CD4-positive, alpha-beta memory T cell (primary cell): ENCODE measurements around the gene AIG1. TPM values are rescaled to one million over a fixed set of nuclear protein-coding genes. Genes with fewer than 3 reads are reported as not detected.

Source experiments
- CTCF ChIA-PET: fragments of 350-600 bp; sonication (Branson Sonifier 250); formaldehyde crosslinking; loops from one replicate; lab custom pipeline; 2021; ENCODE audit warnings: inconsistent platforms; ENCODE audit not compliant: partially characterized antibody; lab: Charles Lee
- POLR2A ChIA-PET: fragments of 350-600 bp; sonication (Branson Sonifier 250); formaldehyde crosslinking; loops from one replicate; lab custom pipeline; 2021; ENCODE audit not compliant: partially characterized antibody; lab: Charles Lee
- DNase-seq, 5 donors: peaks; one replicate each; pipeline versions ENCODE4 v3.0.0 to v3.0.0-alpha.2; 2020 to 2022; ENCODE audit warnings: mixed read lengths in 1 of 5
- H3K27ac ChIP-seq: one replicate; pipeline ENCODE4 v1.7.0; 2013; ENCODE audit warnings: low read depth, low read length
- H3K27me3 ChIP-seq: 2 replicates; pipeline ENCODE4 v1.7.0; 2013; ENCODE audit warnings: mild to moderate bottlenecking, low read length, moderate library complexity; ENCODE audit not compliant: insufficient read depth
- H3K36me3 ChIP-seq: 2 replicates; pipeline ENCODE4 v1.7.0; 2013; ENCODE audit warnings: mild to moderate bottlenecking, low read length, moderate library complexity; ENCODE audit not compliant: insufficient read depth
- H3K4me1 ChIP-seq: 2 replicates; pipeline ENCODE4 v1.7.0; 2013; ENCODE audit warnings: mild to moderate bottlenecking, low read length, moderate library complexity; ENCODE audit not compliant: insufficient read depth
- H3K4me3 ChIP-seq, 2 donors: one replicate each; pipeline ENCODE4 v1.7.0; 2013; ENCODE audit warnings: low read length in 2 of 2, mild to moderate bottlenecking in 1 of 2
- H3K9me3 ChIP-seq, 2 donors: one replicate each; pipeline ENCODE4 v1.7.0; 2013; ENCODE audit warnings: low read length in 2 of 2, control low read depth in 1 of 2; ENCODE audit not compliant: control insufficient read depth in 1 of 2
- H3K27ac Mint-ChIP-seq, 7 donors: one replicate each; pipeline ENCODE4 v1.8.0; 2020 to 2021; ENCODE audit warnings: mixed read lengths in 7 of 7, mild to moderate bottlenecking in 6 of 7, inconsistent platforms in 3 of 7, moderate library complexity in 3 of 7
- H3K27me3 Mint-ChIP-seq, 2 donors: one replicate each; pipeline ENCODE4 v1.8.0; 2020 to 2021; ENCODE audit warnings: mixed read lengths in 2 of 2
- H3K36me3 Mint-ChIP-seq, 2 donors: one replicate each; pipeline ENCODE4 v1.8.0; 2020 to 2021; ENCODE audit warnings: mixed read lengths in 2 of 2, inconsistent platforms in 1 of 2, mild to moderate bottlenecking in 1 of 2
- H3K4me1 Mint-ChIP-seq, 4 donors: one replicate each; pipeline ENCODE4 v1.8.0; 2020 to 2021; ENCODE audit warnings: mixed read lengths in 4 of 4, mild to moderate bottlenecking in 1 of 4
- H3K4me3 Mint-ChIP-seq, 8 donors: one replicate each; pipeline ENCODE4 v1.8.0; 2020 to 2021; ENCODE audit warnings: mixed read lengths in 8 of 8, mild to moderate bottlenecking in 7 of 8, moderate library complexity in 6 of 8, inconsistent platforms in 3 of 8
- H3K9me3 Mint-ChIP-seq, 8 donors: one replicate each; pipeline ENCODE4 v1.8.0; 2020 to 2021; ENCODE audit warnings: mixed read lengths in 8 of 8, mild to moderate bottlenecking in 5 of 8, inconsistent platforms in 3 of 8, moderate library complexity in 1 of 8
- intact Hi-C: fragments of 100-400 bp; cut with micrococcal nuclease; formaldehyde crosslinking; loops from one replicate; pipeline ENCODE4 v1.15.1; 2023
- polyA plus RNA-seq, 2 donors: library from polyadenylated mRNA; unstranded; fragments of 300-500 nt; fragmentation: Illumina TruSeq; gene quantifications; one replicate each; pipeline ENCODE4 v1.2.3, GENCODE V29; 2021
- total RNA-seq, 2 experiments: library from RNA; stranded (reverse); gene quantifications; one replicate each; pipeline ENCODE4 v1.2.3, GENCODE V29; 2021

Gene AIG1
- total and polyA plus RNA-seq, 4 experiments from 2014 or later, result 9.6 to 21.5 (median 15.3) TPM

- H3K4me3 Mint-ChIP-seq, result no peak overlapping the region
- Histone ChIP-seq H3K27me3 (no peaks in the 10 kb centered on the region), H3K9me3 (no peaks in the 10 kb centered on the region), H3K27ac (no peak overlapping the region), H3K4me1 (no peaks in the 10 kb centered on the region), H3K4me3 (no peak overlapping the region), H3K36me3 (no peaks in the 10 kb centered on the region)
- ChIA-PET CTCF (no interaction called here), POLR2A (no interaction called here)
- no peaks in the 10 kb centered on the region for H3K4me1 Mint-ChIP-seq
- H3K27ac Mint-ChIP-seq, result no peak overlapping the region
- DNase-seq, result no peak
- H3K27me3 Mint-ChIP-seq, result no peaks in the 10 kb centered on the region
- peaks cover 0 to 1% (median 0%) of the 10 kb centered on the region in 8 donors for H3K9me3 Mint-ChIP-seq
- intact Hi-C loops, result no loop called here
- peaks cover 0 to 13% of the 10 kb centered on the region in 2 donors for H3K36me3 Mint-ChIP-seq
Measured at GRCh38 chr6:143158113-143158581, 97.5 kb downstream of the AIG1 start.

GRCh38 chr6:143159001-143159400 is 98.3 kb downstream of the AIG1 start:
- ChIA-PET POLR2A (no interaction called here), CTCF (no interaction called here)
- Histone ChIP-seq H3K27ac (no peak overlapping the region), H3K27me3 (no peaks in the 10 kb centered on the region), H3K4me1 (no peaks in the 10 kb centered on the region), H3K36me3 (no peaks in the 10 kb centered on the region), H3K9me3 (no peaks in the 10 kb centered on the region), H3K4me3 (no peak overlapping the region)
- Mint-ChIP-seq H3K4me3 (no peak overlapping the region), H3K9me3 (peaks cover 0 to 1% (median 0%) of the 10 kb centered on the region in 8 donors), H3K36me3 (peaks cover 0 to 13% of the 10 kb centered on the region in 2 donors), H3K4me1 (no peaks in the 10 kb centered on the region), H3K27ac (no peak overlapping the region), H3K27me3 (no peaks in the 10 kb centered on the region)
- no peak for DNase-seq
- intact Hi-C loops, result no loop called here

- peaks cover 0 to 1% (median 0%) of the 10 kb centered on the region in 8 donors for H3K9me3 Mint-ChIP-seq
- no peak for DNase-seq
- no peak overlapping the region for H3K27ac Mint-ChIP-seq
- ChIA-PET POLR2A (no interaction called here), CTCF (no interaction called here)
- intact Hi-C loops, result no loop called here
- H3K4me1 Mint-ChIP-seq, result no peaks in the 10 kb centered on the region
- no peaks in the 10 kb centered on the region for H3K36me3 ChIP-seq
- H3K4me1 ChIP-seq, result no peaks in the 10 kb centered on the region
- H3K4me3 ChIP-seq, result no peak overlapping the region
- H3K27me3 Mint-ChIP-seq, result no peaks in the 10 kb centered on the region
- H3K27me3 ChIP-seq, result no peaks in the 10 kb centered on the region
- no peak overlapping the region for H3K27ac ChIP-seq
- no peaks in the 10 kb centered on the region for H3K9me3 ChIP-seq
- H3K36me3 Mint-ChIP-seq, result peaks cover 1 to 13% of the 10 kb centered on the region in 2 donors
- H3K4me3 Mint-ChIP-seq, result no peak overlapping the region
Measured at GRCh38 chr6:143160015-143160414, 99.3 kb downstream of the AIG1 start.

DNA sequence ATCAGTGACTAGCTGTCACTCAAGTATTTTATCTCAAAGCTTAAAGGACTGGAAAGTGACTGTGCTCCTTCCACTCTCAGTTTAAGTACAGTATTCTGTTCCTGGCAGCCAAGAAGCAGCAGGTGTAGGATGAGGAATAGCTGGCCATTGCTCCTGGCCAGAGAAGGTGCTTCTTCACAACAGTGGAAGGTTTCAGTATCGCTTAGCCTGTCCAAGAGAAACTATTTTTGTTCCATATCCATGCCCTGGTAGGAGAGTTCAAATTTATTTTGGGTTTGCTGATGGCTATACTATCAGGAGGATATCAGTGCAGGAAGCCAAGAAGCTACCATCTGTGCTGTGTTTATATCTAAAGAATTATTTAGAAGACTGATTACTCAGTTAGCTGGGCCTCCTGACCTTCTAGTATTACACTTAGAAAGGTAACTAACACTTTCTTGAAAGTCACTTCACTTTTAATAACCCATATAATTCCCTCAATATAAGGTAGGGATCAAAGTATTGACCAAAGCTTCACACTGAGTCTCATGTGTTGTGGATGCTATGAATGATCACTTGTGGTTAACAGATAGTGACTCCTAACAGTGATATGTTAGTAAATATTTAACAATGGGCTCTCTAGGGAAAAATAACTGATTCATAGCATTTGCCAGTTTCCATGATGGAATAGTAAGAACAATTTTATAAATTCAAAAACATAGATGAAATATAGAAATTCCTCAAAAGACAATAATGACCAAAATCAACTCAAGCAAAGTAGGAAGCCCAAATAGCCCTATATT is 99.9 kb downstream of the AIG1 start:
- CTCF ChIA-PET, result no interaction called here

DNA sequence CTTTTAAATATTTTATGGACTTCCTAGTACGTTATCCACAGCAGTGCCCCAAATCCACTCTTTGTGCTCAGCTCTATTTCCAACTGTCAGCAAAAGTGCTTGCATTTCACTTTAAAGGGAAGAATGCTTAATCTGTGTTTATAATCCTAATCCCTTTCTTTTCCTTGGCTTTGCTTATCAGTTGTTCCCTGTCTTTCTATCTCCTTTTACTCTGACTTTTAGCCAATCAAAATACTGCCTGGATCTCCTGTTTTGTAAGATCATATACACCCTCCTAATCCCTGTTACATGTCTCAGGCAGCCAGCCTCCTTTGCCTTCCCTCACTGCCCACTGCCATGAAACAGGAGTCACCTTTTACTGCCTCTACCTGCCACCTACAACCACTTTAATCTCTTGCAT is 102.9 kb downstream of the AIG1 start:
- Mint-ChIP-seq H3K27me3 (no peaks in the 10 kb centered on the region), H3K4me3 (no peak overlapping the region), H3K9me3 (peaks cover 0 to 1% (median 0%) of the 10 kb centered on the region in 8 donors), H3K27ac (no peak overlapping the region), H3K4me1 (no peaks in the 10 kb centered on the region), H3K36me3 (peaks cover 7 to 31% of the 10 kb centered on the region in 2 donors)
- intact Hi-C loops, result no loop called here
- CTCF ChIA-PET, result no interaction called here
- Histone ChIP-seq H3K27ac (no peak overlapping the region), H3K27me3 (no peaks in the 10 kb centered on the region), H3K9me3 (no peaks in the 10 kb centered on the region), H3K4me3 (no peak overlapping the region), H3K4me1 (no peaks in the 10 kb centered on the region), H3K36me3 (no peaks in the 10 kb centered on the region)
- POLR2A ChIA-PET, result no interaction called here
- no peak for DNase-seq

More for the DNA sequence above, 99.9 kb downstream of the AIG1 start:
- Mint-ChIP-seq H3K4me1 (no peaks in the 10 kb centered on the region), H3K36me3 (peaks cover 3 to 16% of the 10 kb centered on the region in 2 donors), H3K27me3 (no peaks in the 10 kb centered on the region), H3K27ac (no peak overlapping the region), H3K4me3 (no peak overlapping the region), H3K9me3 (peaks cover 0 to 1% (median 0%) of the 10 kb centered on the region in 8 donors)
- Histone ChIP-seq H3K27ac (no peak overlapping the region), H3K27me3 (no peaks in the 10 kb centered on the region), H3K9me3 (no peaks in the 10 kb centered on the region), H3K4me3 (no peak overlapping the region), H3K36me3 (no peaks in the 10 kb centered on the region), H3K4me1 (no peaks in the 10 kb centered on the region)
- POLR2A ChIA-PET, result no interaction called here
- no peak for DNase-seq
- intact Hi-C loops, result no loop called here

DNA sequence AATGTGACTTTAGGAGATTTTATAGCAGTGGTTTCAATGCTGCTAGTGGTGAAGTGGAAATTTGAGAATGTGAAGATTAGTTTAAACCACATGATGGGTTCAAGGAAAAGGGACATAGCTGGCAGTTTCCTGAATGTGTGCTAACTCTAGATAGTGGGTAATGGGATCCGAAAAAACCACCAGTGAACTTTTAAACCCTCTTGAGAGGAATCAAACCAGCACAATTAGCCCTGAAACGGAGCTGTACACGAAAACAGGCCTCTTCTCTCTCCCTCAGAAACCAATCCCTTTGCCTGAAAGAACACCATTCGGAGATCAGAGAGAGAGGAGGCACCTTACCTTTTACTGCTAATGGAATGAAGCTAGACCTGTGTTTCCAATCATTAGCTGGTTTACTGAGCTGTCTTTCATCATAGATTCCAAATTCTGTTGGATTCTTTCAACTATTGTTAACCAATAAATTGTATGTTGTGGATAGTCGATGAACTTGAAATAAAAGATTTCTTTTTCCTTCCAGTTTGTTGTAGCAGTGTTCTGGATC is 103.9 kb downstream of the AIG1 start:
- ChIA-PET CTCF (no interaction called here), POLR2A (no interaction called here)
- no peaks in the 10 kb centered on the region for H3K4me1 Mint-ChIP-seq

DNA sequence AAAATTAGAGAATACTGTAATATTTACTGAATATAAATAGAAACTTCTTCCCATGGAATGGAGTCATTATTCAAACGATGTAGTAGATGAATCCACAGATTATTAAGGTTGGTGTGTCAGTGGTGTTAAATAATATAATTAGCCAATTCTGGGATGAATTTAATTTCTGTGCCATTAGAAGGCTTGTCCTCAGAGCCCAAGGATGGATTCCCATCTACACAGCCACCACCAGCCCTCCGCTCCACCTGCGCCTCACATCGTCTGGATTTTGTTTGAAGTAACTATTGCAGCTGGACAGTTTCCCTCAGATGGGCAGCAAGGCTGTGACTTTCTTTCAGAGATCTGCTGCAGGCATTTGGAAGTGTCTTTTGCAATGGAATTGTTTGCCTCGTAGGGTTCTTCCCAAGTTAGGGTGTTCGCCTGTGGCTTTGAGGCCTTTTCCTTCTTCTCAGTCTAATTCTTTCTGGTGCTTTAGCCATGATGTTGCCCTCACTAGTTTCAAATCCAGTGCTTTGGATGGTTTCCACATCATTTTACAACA is 104.7 kb downstream of the AIG1 start:
- no peak for DNase-seq
- ChIA-PET POLR2A (no interaction called here), CTCF (no interaction called here)
- H3K4me1 Mint-ChIP-seq, result no peaks in the 10 kb centered on the region
- H3K27ac Mint-ChIP-seq, result no peak overlapping the region
- H3K4me3 ChIP-seq, result no peak overlapping the region
- no peak overlapping the region for H3K27ac ChIP-seq
- no peaks in the 10 kb centered on the region for H3K27me3 Mint-ChIP-seq
- H3K4me1 ChIP-seq, result no peaks in the 10 kb centered on the region
- H3K9me3 ChIP-seq, result no peaks in the 10 kb centered on the region
- intact Hi-C loops, result no loop called here
- H3K27me3 ChIP-seq, result no peaks in the 10 kb centered on the region
- H3K36me3 ChIP-seq, result no peaks in the 10 kb centered on the region
- peaks cover 0 to 1% (median 0%) of the 10 kb centered on the region in 8 donors for H3K9me3 Mint-ChIP-seq
- no peak overlapping the region for H3K4me3 Mint-ChIP-seq
- peaks cover 7 to 23% of the 10 kb centered on the region in 2 donors for H3K36me3 Mint-ChIP-seq

More for the DNA sequence above, 103.9 kb downstream of the AIG1 start:
- intact Hi-C loops, result no loop called here
- Mint-ChIP-seq H3K36me3 (peaks cover 7 to 23% of the 10 kb centered on the region in 2 donors), H3K4me3 (no peak overlapping the region), H3K9me3 (peaks cover 0 to 1% (median 0%) of the 10 kb centered on the region in 8 donors), H3K27me3 (no peaks in the 10 kb centered on the region), H3K27ac (no peak overlapping the region)
- DNase-seq, result no peak
- Histone ChIP-seq H3K36me3 (no peaks in the 10 kb centered on the region), H3K4me1 (no peaks in the 10 kb centered on the region), H3K27me3 (no peaks in the 10 kb centered on the region), H3K27ac (no peak overlapping the region), H3K9me3 (no peaks in the 10 kb centered on the region), H3K4me3 (no peak overlapping the region)
